HL-60 (cell line): Measurements from ENCODE around the gene SRPK2.

ENCODE experiments used
- DNase-seq, 2 experiments: peaks; one replicate each; pipeline ENCODE4 v3.0.0-alpha.2; 2010 to 2020; ENCODE audit warnings: low read depth in 1 of 2, low spot score in 1 of 2
- H3K27ac ChIP-seq: fragments of 250-450 bp; sonication (Bioruptor Pico); replicated peaks from 2 replicates; pipeline ENCODE4 v1.5.1; 2020; ENCODE audit warnings: mild to moderate bottlenecking, moderate library complexity
- H3K27me3 ChIP-seq: fragments of 250-450 bp; sonication (Bioruptor Pico); 2 replicates; pipeline ENCODE4 v1.5.1; 2021; ENCODE audit warnings: mild to moderate bottlenecking, moderate library complexity; ENCODE audit not compliant: insufficient read depth, poor library complexity, severe bottlenecking
- H3K4me3 ChIP-seq: replicated peaks from 2 replicates; pipeline ENCODE4 v1.5.1; 2011; ENCODE audit warnings: mild to moderate bottlenecking, control low read depth, low read length; ENCODE audit not compliant: insufficient read depth
- CTCF ChIP-seq: IDR thresholded peaks from one replicate; pipeline ENCODE4 v1.5.1; 2011; ENCODE audit warnings: low read length, control low read depth, inconsistent platforms; ENCODE audit not compliant: insufficient read depth
- GABPA ChIP-seq: IDR thresholded peaks from 2 replicates; pipeline ENCODE4 v1.6.1; 2012; ENCODE audit warnings: low read depth
- POLR2AphosphoS5 ChIP-seq: IDR thresholded peaks from 2 replicates; pipeline ENCODE4 v1.6.1; 2012; ENCODE audit warnings: low read depth
- REST ChIP-seq: IDR thresholded peaks from 2 replicates; pipeline ENCODE4 v1.6.1; 2012; ENCODE audit warnings: low read depth; ENCODE audit not compliant: insufficient replicate concordance
- SPI1 ChIP-seq: IDR thresholded peaks from 2 replicates; pipeline ENCODE4 v1.6.1; 2012; ENCODE audit warnings: low read depth, mild to moderate bottlenecking, borderline replicate concordance

Gene SRPK2

GRCh38 chr7:105178177-105178576 lies 210.5 kb downstream of the SRPK2 start:
- no peak overlapping the region for H3K4me3 ChIP-seq
- H3K27ac ChIP-seq: no peak overlapping the region
- no peak for TF ChIP-seq REST
- no peak for DNase-seq
- H3K27me3 ChIP-seq: no peaks in the 10 kb centered on the region

GRCh38 chr7:105177026-105177425 lies 211.7 kb downstream of the SRPK2 start:
- no peak for TF ChIP-seq REST
- TF ChIP-seq SPI1: no peak
- TF ChIP-seq POLR2AphosphoS5: no peak
- TF ChIP-seq GABPA: no peak
- TF ChIP-seq CTCF: no peak
- Histone ChIP-seq H3K27me3 (no peaks in the 10 kb centered on the region), H3K4me3 (no peak overlapping the region), H3K27ac (no peak overlapping the region)
- no peak for DNase-seq

GRCh38 chr7:105173586-105173985 lies 215.1 kb downstream of the SRPK2 start:
- DNase-seq: no peak
- no peak overlapping the region for H3K27ac ChIP-seq
- TF ChIP-seq REST (no peak), POLR2AphosphoS5 (no peak), GABPA (no peak), SPI1 (no peak), CTCF (no peak)
- H3K4me3 ChIP-seq: no peak overlapping the region
- no peaks in the 10 kb centered on the region for H3K27me3 ChIP-seq

GRCh38 chr7:105164751-105165150 lies 224.0 kb downstream of the SRPK2 start:
- Histone ChIP-seq H3K27ac (no peak overlapping the region), H3K4me3 (no peak overlapping the region), H3K27me3 (no peaks in the 10 kb centered on the region)
- no peak for DNase-seq
- no peak for TF ChIP-seq REST
- TF ChIP-seq POLR2AphosphoS5: no peak
- TF ChIP-seq SPI1: no peak
- TF ChIP-seq GABPA: no peak
- no peak for TF ChIP-seq CTCF
